Loucy (cell line): ENCODE data around the gene HS6ST2.

Experiments used
- EZH2phosphoT487 ChIP-seq: fragments of 200-600 bp; IDR thresholded peaks from 2 replicates; pipeline ENCODE4 v1.6.1; 2018; ENCODE audit warnings: antibody characterized with exemption, mild to moderate bottlenecking, moderate library complexity, borderline replicate concordance
- TF ChIP-seq, protein P1 (sequence below): fragments of 200-600 bp; sonication (generic); conservative IDR thresholded peaks from 2 replicates; pipeline ENCODE4 v1.5.1; 2014; ENCODE audit warnings: mild to moderate bottlenecking, antibody characterized with exemption, low read length

DNA sequence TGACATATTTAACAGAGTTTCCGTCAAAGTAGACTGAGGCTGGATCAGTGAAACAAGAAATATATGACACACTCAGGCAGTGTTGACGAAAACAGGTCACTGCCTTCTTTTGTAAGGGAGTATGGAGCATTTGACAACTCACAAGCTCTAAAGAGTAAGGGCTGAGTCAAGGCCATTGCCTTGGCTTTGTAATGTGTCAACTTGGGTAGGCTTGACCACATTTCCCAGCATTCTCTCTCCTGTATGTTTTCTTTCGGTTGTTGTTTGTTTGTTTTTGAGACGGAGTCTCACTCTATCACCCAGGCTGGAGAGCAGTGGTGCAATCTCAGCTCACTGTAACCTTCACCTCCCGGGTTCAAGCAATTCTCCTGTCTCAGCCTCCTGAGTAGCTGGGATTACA lies 344.6 kb downstream of the HS6ST2 start:
- TF ChIP-seq, protein P1, sequence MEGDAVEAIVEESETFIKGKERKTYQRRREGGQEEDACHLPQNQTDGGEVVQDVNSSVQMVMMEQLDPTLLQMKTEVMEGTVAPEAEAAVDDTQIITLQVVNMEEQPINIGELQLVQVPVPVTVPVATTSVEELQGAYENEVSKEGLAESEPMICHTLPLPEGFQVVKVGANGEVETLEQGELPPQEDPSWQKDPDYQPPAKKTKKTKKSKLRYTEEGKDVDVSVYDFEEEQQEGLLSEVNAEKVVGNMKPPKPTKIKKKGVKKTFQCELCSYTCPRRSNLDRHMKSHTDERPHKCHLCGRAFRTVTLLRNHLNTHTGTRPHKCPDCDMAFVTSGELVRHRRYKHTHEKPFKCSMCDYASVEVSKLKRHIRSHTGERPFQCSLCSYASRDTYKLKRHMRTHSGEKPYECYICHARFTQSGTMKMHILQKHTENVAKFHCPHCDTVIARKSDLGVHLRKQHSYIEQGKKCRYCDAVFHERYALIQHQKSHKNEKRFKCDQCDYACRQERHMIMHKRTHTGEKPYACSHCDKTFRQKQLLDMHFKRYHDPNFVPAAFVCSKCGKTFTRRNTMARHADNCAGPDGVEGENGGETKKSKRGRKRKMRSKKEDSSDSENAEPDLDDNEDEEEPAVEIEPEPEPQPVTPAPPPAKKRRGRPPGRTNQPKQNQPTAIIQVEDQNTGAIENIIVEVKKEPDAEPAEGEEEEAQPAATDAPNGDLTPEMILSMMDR = no peak
- TF ChIP-seq EZH2phosphoT487 = no peak
